GM23338 (cell line): ENCODE measurements around the gene KLHDC8B. TPM values are rescaled to one million over a fixed set of nuclear protein-coding genes. Genes with fewer than 3 reads are reported as not detected.

Experiments
- ATAC-seq: fragments of 200-7000 bp; cut with Tn5 transposase; 3 replicates; pipeline ENCODE4 v1.9.1; 2020
- DNase-seq: peaks from one replicate; pipeline ENCODE4 v3.0.0-alpha.2; 2015; ENCODE audit warnings: low spot score
- H2AFZ ChIP-seq: fragments of 200-600 bp; sonication (generic); 2 replicates; pipeline ENCODE4 v1.8.0; 2016; ENCODE audit warnings: antibody characterized with exemption, mild to moderate bottlenecking, moderate library complexity
- H3F3A ChIP-seq: fragments of 200-600 bp; sonication (generic); replicated peaks from 2 replicates; pipeline ENCODE4 v1.8.0; 2017; ENCODE audit warnings: antibody characterized with exemption, mixed run types, low read depth
- H3K27ac ChIP-seq: fragments of 200-600 bp; sonication (generic); 2 replicates; pipeline ENCODE4 v1.6.1; 2016; ENCODE audit warnings: low read depth
- H3K27me3 ChIP-seq: fragments of 200-600 bp; sonication (generic); 2 replicates; pipeline ENCODE4 v1.8.0; 2016; ENCODE audit warnings: mild to moderate bottlenecking, mixed run types, moderate library complexity; ENCODE audit not compliant: insufficient read depth
- H3K36me3 ChIP-seq: fragments of 200-600 bp; sonication (generic); 2 replicates; pipeline ENCODE4 v1.8.0; 2016; ENCODE audit warnings: mild to moderate bottlenecking; ENCODE audit not compliant: insufficient read depth
- H3K4me1 ChIP-seq: fragments of 200-600 bp; sonication (generic); 2 replicates; pipeline ENCODE4 v1.8.0; 2016; ENCODE audit warnings: mild to moderate bottlenecking, moderate library complexity; ENCODE audit not compliant: insufficient read depth
- H3K4me2 ChIP-seq: fragments of 200-600 bp; sonication (generic); 2 replicates; pipeline ENCODE4 v1.7.1; 2017; ENCODE audit warnings: mixed run types
- H3K4me3 ChIP-seq: fragments of 200-600 bp; sonication (generic); 2 replicates; pipeline ENCODE4 v1.6.1; 2016; ENCODE audit warnings: mixed run types
- H3K79me2 ChIP-seq: fragments of 200-600 bp; sonication (generic); replicated peaks from 2 replicates; pipeline ENCODE4 v1.8.0; 2017; ENCODE audit warnings: mild to moderate bottlenecking; ENCODE audit not compliant: insufficient read depth
- H3K9me2 ChIP-seq: fragments of 200-600 bp; sonication (generic); 2 replicates; pipeline ENCODE4 v1.8.0; 2017; ENCODE audit not compliant: insufficient read depth
- H4K20me1 ChIP-seq: fragments of 200-600 bp; sonication (generic); replicated peaks from 2 replicates; pipeline ENCODE4 v1.8.0; 2017; ENCODE audit warnings: mild to moderate bottlenecking; ENCODE audit not compliant: insufficient read depth
- H3K27ac Mint-ChIP-seq: 2 replicates; pipeline ENCODE4 v1.8.0; 2020; ENCODE audit warnings: inconsistent platforms, mild to moderate bottlenecking, moderate library complexity, mixed read lengths
- H3K27me3 Mint-ChIP-seq: 3 replicates; pipeline ENCODE4 v1.8.0; 2022; ENCODE audit warnings: low read depth, mild to moderate bottlenecking, moderate library complexity, mixed read lengths, inconsistent platforms; ENCODE audit not compliant: insufficient read depth, poor library complexity
- H3K36me3 Mint-ChIP-seq: 3 replicates; pipeline ENCODE4 v1.8.0; 2021; ENCODE audit warnings: low read depth, mild to moderate bottlenecking, inconsistent platforms, moderate library complexity, mixed read lengths
- H3K4me1 Mint-ChIP-seq: 3 replicates; pipeline ENCODE4 v1.8.0; 2020; ENCODE audit warnings: mild to moderate bottlenecking, inconsistent platforms, mixed read lengths
- H3K4me3 Mint-ChIP-seq: 3 replicates; pipeline ENCODE4 v1.8.0; 2021; ENCODE audit warnings: moderate library complexity, mild to moderate bottlenecking, inconsistent platforms, mixed read lengths
- H3K9me3 Mint-ChIP-seq: 3 replicates; pipeline ENCODE4 v1.8.0; 2020; ENCODE audit warnings: moderate library complexity, mild to moderate bottlenecking, inconsistent platforms, mixed read lengths
- CREB1 ChIP-seq: fragments of 250-450 bp; sonication (Bioruptor Pico); IDR thresholded peaks from 2 replicates; pipeline ENCODE4 v1.5.0; 2020; ENCODE audit warnings: low read depth, mild to moderate bottlenecking, moderate library complexity
- EZH2 ChIP-seq: fragments of 200-600 bp; sonication (generic); IDR thresholded peaks from one replicate; pipeline ENCODE4 v1.8.0; 2017; ENCODE audit warnings: antibody characterized with exemption, mild to moderate bottlenecking, low read depth; ENCODE audit not compliant: unreplicated experiment
- EZH2phosphoT487 ChIP-seq: fragments of 200-600 bp; sonication (generic); IDR thresholded peaks from one replicate; pipeline ENCODE4 v1.8.1; 2018; ENCODE audit warnings: antibody characterized with exemption; ENCODE audit not compliant: unreplicated experiment
- JUNB ChIP-seq: IDR thresholded peaks from one replicate; pipeline ENCODE4 v1.6.1; 2016; ENCODE audit warnings: antibody characterized with exemption; ENCODE audit not compliant: unreplicated experiment
- NANOG ChIP-seq: IDR thresholded peaks from 2 replicates; pipeline ENCODE4 v1.6.1; 2016; ENCODE audit warnings: antibody characterized with exemption, borderline replicate concordance
- POLR2AphosphoS5 ChIP-seq: IDR thresholded peaks from 2 replicates; pipeline ENCODE4 v1.6.1; 2016; ENCODE audit warnings: antibody characterized with exemption, low read depth
- STAT1 ChIP-seq: IDR thresholded peaks from one replicate; pipeline ENCODE4 v1.6.1; 2016; ENCODE audit warnings: antibody characterized with exemption; ENCODE audit not compliant: unreplicated experiment
- ZNF114 ChIP-seq: fragments of 250-450 bp; sonication (Bioruptor Pico); IDR thresholded peaks from 2 replicates; pipeline ENCODE4 v1.5.0; 2020; ENCODE audit warnings: mild to moderate bottlenecking, moderate library complexity
- ZNF331 ChIP-seq: fragments of 250-450 bp; sonication (Bioruptor Pico); IDR thresholded peaks from 2 replicates; pipeline ENCODE4 v1.5.0; 2020; ENCODE audit warnings: low read depth, mild to moderate bottlenecking, moderate library complexity
- polyA plus RNA-seq: library from polyadenylated mRNA; unstranded; fragments of >200 nt; fragmentation: Nextera tagmentation; extraction: Ambion mirVana; gene quantifications from 2 replicates; pipeline ENCODE4 v1.2.1, GENCODE V29; 2016
- total RNA-seq: library from RNA; depleted of rRNA; stranded (reverse); fragments of >200 nt; shearing (Covaris generic); gene quantifications from 2 replicates; pipeline ENCODE4 v1.2.3, GENCODE V29; 2014
- TF ChIP-seq, protein P1 (sequence below): IDR thresholded peaks from one replicate; pipeline ENCODE4 v1.6.1; 2018; ENCODE audit warnings: antibody characterized with exemption; ENCODE audit not compliant: unreplicated experiment
- TF ChIP-seq, protein P2 (sequence below): IDR thresholded peaks from 2 replicates; pipeline ENCODE4 v1.6.1; 2016; ENCODE audit warnings: antibody characterized with exemption
- TF ChIP-seq, protein P3 (sequence below), 2 experiments: fragments of 200-600 bp in 1 of 2; sonication (generic) in 1 of 2; conservative IDR thresholded peaks; 2 replicates each; pipeline versions ENCODE4 v1.5.1 to v1.6.1; 2016 to 2017; ENCODE audit warnings: antibody characterized with exemption in 2 of 2, low read depth in 2 of 2, mild to moderate bottlenecking in 2 of 2, moderate library complexity in 1 of 2
- TF ChIP-seq, protein P4 (sequence below): fragments of 250-450 bp; sonication (Bioruptor Pico); IDR thresholded peaks from 2 replicates; pipeline ENCODE4 v1.5.0; 2020; ENCODE audit warnings: mild to moderate bottlenecking, moderate library complexity

KLHDC8B gene
- total and polyA plus RNA-seq, 2 experiments from 2014 or later, result 4.7 to 11.1 TPM

DNA sequence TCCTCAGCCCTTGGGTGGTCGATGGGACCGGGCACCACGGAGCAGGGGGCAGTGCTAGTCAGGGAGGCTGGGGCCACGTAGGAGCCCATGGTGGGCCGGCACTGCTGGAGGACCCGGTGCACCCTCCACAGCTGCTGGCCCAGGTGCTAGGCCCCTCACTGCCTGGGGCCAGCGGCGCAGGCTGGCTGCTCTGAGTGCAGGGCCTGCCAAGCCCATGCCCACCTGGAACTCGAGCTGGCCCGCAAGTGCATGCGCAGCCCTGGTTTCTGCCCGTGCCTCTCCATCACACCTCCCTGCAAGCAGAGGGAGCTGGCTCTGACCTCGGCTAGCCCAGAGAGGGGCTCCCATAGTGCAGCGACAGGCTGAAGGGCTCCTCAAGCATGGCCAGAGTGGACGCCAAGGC lies 42.1 kb downstream of the KLHDC8B start:
- H2AFZ ChIP-seq, result no peak overlapping the region
- no peaks in the 10 kb centered on the region for H3K36me3 ChIP-seq
- peaks cover 47% of the 10 kb centered on the region for H3K9me3 Mint-ChIP-seq

More for the DNA sequence above, 42.1 kb downstream of the KLHDC8B start:
- no peaks in the 10 kb centered on the region for H3F3A ChIP-seq
- no peaks in the 10 kb centered on the region for H3K27me3 ChIP-seq
- no peak overlapping the region for H3K27ac Mint-ChIP-seq
- H3K36me3 Mint-ChIP-seq, result peaks cover 9% of the 10 kb centered on the region
- DNase-seq, result peak; percentile 3
- H3K9me2 ChIP-seq, result peaks cover 4% of the 10 kb centered on the region; the same call in 1 of the 2 replicates
- no peak overlapping the region for H3K27ac ChIP-seq
- ATAC-seq, result no peak
- no peak overlapping the region for H3K4me2 ChIP-seq
- no peak overlapping the region for H3K4me3 ChIP-seq
- no peak overlapping the region for H3K4me3 Mint-ChIP-seq
- H3K79me2 ChIP-seq, result no peaks in the 10 kb centered on the region
- no peak for TF ChIP-seq CREB1 (CRISPR knock-in tag)
- no peak for TF ChIP-seq NANOG
- no peak for TF ChIP-seq JUNB
- TF ChIP-seq, protein P1, sequence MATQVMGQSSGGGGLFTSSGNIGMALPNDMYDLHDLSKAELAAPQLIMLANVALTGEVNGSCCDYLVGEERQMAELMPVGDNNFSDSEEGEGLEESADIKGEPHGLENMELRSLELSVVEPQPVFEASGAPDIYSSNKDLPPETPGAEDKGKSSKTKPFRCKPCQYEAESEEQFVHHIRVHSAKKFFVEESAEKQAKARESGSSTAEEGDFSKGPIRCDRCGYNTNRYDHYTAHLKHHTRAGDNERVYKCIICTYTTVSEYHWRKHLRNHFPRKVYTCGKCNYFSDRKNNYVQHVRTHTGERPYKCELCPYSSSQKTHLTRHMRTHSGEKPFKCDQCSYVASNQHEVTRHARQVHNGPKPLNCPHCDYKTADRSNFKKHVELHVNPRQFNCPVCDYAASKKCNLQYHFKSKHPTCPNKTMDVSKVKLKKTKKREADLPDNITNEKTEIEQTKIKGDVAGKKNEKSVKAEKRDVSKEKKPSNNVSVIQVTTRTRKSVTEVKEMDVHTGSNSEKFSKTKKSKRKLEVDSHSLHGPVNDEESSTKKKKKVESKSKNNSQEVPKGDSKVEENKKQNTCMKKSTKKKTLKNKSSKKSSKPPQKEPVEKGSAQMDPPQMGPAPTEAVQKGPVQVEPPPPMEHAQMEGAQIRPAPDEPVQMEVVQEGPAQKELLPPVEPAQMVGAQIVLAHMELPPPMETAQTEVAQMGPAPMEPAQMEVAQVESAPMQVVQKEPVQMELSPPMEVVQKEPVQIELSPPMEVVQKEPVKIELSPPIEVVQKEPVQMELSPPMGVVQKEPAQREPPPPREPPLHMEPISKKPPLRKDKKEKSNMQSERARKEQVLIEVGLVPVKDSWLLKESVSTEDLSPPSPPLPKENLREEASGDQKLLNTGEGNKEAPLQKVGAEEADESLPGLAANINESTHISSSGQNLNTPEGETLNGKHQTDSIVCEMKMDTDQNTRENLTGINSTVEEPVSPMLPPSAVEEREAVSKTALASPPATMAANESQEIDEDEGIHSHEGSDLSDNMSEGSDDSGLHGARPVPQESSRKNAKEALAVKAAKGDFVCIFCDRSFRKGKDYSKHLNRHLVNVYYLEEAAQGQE, result no peak
- TF ChIP-seq ZNF331 (CRISPR knock-in tag), result no peak
- TF ChIP-seq POLR2AphosphoS5, result no peak
- TF ChIP-seq, protein P2, sequence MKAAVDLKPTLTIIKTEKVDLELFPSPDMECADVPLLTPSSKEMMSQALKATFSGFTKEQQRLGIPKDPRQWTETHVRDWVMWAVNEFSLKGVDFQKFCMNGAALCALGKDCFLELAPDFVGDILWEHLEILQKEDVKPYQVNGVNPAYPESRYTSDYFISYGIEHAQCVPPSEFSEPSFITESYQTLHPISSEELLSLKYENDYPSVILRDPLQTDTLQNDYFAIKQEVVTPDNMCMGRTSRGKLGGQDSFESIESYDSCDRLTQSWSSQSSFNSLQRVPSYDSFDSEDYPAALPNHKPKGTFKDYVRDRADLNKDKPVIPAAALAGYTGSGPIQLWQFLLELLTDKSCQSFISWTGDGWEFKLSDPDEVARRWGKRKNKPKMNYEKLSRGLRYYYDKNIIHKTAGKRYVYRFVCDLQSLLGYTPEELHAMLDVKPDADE, result no peak
- no peak for TF ChIP-seq ZNF114 (CRISPR knock-in tag)
- no peak for TF ChIP-seq EZH2phosphoT487
- no peak for TF ChIP-seq STAT1
- TF ChIP-seq EZH2, result no peak
- TF ChIP-seq, protein P3, sequence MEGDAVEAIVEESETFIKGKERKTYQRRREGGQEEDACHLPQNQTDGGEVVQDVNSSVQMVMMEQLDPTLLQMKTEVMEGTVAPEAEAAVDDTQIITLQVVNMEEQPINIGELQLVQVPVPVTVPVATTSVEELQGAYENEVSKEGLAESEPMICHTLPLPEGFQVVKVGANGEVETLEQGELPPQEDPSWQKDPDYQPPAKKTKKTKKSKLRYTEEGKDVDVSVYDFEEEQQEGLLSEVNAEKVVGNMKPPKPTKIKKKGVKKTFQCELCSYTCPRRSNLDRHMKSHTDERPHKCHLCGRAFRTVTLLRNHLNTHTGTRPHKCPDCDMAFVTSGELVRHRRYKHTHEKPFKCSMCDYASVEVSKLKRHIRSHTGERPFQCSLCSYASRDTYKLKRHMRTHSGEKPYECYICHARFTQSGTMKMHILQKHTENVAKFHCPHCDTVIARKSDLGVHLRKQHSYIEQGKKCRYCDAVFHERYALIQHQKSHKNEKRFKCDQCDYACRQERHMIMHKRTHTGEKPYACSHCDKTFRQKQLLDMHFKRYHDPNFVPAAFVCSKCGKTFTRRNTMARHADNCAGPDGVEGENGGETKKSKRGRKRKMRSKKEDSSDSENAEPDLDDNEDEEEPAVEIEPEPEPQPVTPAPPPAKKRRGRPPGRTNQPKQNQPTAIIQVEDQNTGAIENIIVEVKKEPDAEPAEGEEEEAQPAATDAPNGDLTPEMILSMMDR (conservative IDR thresholded peaks at IDR 0.05; ENCODE audit: low read depth in 2 of 2), result no peak
- TF ChIP-seq, protein P4, sequence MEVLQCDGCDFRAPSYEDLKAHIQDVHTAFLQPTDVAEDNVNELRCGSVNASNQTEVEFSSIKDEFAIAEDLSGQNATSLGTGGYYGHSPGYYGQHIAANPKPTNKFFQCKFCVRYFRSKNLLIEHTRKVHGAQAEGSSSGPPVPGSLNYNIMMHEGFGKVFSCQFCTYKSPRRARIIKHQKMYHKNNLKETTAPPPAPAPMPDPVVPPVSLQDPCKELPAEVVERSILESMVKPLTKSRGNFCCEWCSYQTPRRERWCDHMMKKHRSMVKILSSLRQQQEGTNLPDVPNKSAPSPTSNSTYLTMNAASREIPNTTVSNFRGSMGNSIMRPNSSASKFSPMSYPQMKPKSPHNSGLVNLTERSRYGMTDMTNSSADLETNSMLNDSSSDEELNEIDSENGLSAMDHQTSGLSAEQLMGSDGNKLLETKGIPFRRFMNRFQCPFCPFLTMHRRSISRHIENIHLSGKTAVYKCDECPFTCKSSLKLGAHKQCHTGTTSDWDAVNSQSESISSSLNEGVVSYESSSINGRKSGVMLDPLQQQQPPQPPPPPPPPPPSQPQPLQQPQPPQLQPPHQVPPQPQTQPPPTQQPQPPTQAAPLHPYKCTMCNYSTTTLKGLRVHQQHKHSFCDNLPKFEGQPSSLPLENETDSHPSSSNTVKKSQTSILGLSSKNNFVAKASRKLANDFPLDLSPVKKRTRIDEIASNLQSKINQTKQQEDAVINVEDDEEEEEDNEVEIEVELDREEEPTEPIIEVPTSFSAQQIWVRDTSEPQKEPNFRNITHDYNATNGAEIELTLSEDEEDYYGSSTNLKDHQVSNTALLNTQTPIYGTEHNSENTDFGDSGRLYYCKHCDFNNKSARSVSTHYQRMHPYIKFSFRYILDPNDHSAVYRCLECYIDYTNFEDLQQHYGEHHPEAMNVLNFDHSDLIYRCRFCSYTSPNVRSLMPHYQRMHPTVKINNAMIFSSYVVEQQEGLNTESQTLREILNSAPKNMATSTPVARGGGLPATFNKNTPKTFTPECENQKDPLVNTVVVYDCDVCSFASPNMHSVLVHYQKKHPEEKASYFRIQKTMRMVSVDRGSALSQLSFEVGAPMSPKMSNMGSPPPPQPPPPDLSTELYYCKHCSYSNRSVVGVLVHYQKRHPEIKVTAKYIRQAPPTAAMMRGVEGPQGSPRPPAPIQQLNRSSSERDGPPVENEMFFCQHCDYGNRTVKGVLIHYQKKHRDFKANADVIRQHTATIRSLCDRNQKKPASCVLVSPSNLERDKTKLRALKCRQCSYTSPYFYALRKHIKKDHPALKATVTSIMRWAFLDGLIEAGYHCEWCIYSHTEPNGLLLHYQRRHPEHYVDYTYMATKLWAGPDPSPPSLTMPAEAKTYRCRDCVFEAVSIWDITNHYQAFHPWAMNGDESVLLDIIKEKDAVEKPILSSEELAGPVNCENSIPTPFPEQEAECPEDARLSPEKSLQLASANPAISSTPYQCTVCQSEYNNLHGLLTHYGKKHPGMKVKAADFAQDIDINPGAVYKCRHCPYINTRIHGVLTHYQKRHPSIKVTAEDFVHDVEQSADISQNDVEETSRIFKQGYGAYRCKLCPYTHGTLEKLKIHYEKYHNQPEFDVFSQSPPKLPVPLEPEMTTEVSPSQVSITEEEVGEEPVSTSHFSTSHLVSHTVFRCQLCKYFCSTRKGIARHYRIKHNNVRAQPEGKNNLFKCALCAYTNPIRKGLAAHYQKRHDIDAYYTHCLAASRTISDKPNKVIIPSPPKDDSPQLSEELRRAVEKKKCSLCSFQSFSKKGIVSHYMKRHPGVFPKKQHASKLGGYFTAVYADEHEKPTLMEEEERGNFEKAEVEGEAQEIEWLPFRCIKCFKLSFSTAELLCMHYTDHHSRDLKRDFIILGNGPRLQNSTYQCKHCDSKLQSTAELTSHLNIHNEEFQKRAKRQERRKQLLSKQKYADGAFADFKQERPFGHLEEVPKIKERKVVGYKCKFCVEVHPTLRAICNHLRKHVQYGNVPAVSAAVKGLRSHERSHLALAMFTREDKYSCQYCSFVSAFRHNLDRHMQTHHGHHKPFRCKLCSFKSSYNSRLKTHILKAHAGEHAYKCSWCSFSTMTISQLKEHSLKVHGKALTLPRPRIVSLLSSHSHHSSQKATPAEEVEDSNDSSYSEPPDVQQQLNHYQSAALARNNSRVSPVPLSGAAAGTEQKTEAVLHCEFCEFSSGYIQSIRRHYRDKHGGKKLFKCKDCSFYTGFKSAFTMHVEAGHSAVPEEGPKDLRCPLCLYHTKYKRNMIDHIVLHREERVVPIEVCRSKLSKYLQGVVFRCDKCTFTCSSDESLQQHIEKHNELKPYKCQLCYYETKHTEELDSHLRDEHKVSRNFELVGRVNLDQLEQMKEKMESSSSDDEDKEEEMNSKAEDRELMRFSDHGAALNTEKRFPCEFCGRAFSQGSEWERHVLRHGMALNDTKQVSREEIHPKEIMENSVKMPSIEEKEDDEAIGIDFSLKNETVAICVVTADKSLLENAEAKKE (CRISPR knock-in tag), result no peak
- no peaks in the 10 kb centered on the region for H3K27me3 Mint-ChIP-seq
- no peaks in the 10 kb centered on the region for H4K20me1 ChIP-seq
- no peaks in the 10 kb centered on the region for H3K4me1 Mint-ChIP-seq
- H3K4me1 ChIP-seq, result no peaks in the 10 kb centered on the region
